Muscle layer of colon (tissue), 2 donors: ENCODE results near the gene LEPROT.

Experiments used
- H3K27ac ChIP-seq: one replicate; pipeline ENCODE4 v1.7.0; 2013; ENCODE audit warnings: low read depth, mild to moderate bottlenecking, low read length, moderate library complexity
- H3K27me3 ChIP-seq, 2 donors: one replicate each; pipeline ENCODE4 v1.7.0; 2013; ENCODE audit warnings: low read length in 2 of 2, mild to moderate bottlenecking in 2 of 2; ENCODE audit not compliant: insufficient read depth in 2 of 2, control insufficient read depth in 1 of 2
- H3K36me3 ChIP-seq: one replicate; pipeline ENCODE4 v1.7.0; 2013; ENCODE audit warnings: mild to moderate bottlenecking, low read length; ENCODE audit not compliant: insufficient read depth
- H3K4me1 ChIP-seq: one replicate; pipeline ENCODE4 v1.7.0; 2013; ENCODE audit warnings: mild to moderate bottlenecking, low read length; ENCODE audit not compliant: insufficient read depth
- H3K4me3 ChIP-seq, 2 donors: one replicate each; pipeline ENCODE4 v1.7.0; 2013; ENCODE audit warnings: low read length in 2 of 2, low read depth in 1 of 2, mild to moderate bottlenecking in 1 of 2, moderate library complexity in 1 of 2
- H3K9ac ChIP-seq: one replicate; pipeline ENCODE4 v1.7.0; 2013; ENCODE audit warnings: low read length
- H3K9me3 ChIP-seq: one replicate; pipeline ENCODE4 v1.7.0; 2013; ENCODE audit warnings: mild to moderate bottlenecking, low read length
- donor health status: abdominal sarcoma.
- donor health status: Adenocarcinoma of cecum.

LEPROT gene

DNA sequence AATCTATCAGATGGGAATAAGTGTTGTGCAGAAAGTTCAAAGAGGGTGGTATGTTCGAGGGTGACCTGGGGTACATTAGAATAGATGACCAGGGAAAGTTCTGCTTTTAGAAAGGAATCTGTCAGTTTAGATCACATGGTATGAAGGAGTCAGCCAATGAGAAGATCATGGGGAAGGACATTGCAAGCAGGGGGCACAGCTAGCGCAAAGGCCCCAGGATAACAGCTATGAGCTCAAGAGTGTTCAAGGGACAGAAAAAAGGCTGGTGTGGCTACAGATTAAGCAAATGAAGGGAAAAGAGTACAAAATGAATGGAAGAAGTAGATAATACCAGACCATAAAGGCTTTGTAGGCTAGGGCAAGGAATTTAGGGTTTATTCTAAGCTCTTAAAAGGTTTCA, 8.6 kb downstream of the LEPROT start:
- Histone ChIP-seq H3K36me3 (peaks cover 50% of the 10 kb centered on the region), H3K27me3 (no peaks in the 10 kb centered on the region), H3K9me3 (no peaks in the 10 kb centered on the region), H3K4me3 (no peak overlapping the region), H3K4me1 (peaks cover 5% of the 10 kb centered on the region), H3K9ac (no peak overlapping the region), H3K27ac (no peak overlapping the region)

- Histone ChIP-seq H3K4me3 (no peak overlapping the region), H3K9me3 (no peaks in the 10 kb centered on the region), H3K27me3 (no peaks in the 10 kb centered on the region), H3K36me3 (peaks cover 54% of the 10 kb centered on the region), H3K4me1 (no peaks in the 10 kb centered on the region), H3K27ac (no peak overlapping the region), H3K9ac (no peak overlapping the region)
Measured at GRCh38 chr1:65429806-65430205, 9.3 kb downstream of the LEPROT start.

- Histone ChIP-seq H3K4me1 (peaks cover 7% of the 10 kb centered on the region), H3K27me3 (no peaks in the 10 kb centered on the region), H3K27ac (no peak overlapping the region), H3K9ac (no peak overlapping the region), H3K9me3 (no peaks in the 10 kb centered on the region), H3K4me3 (no peak overlapping the region), H3K36me3 (peaks cover 45% of the 10 kb centered on the region)
Measured at GRCh38 chr1:65431111-65431705, 10.7 kb downstream of the LEPROT start.

GRCh38 chr1:65432918-65433317, 12.4 kb downstream of the LEPROT start:
- Histone ChIP-seq H3K27me3 (no peaks in the 10 kb centered on the region), H3K9me3 (no peaks in the 10 kb centered on the region), H3K27ac (no peak overlapping the region), H3K4me3 (no peak overlapping the region), H3K4me1 (peaks cover 12% of the 10 kb centered on the region), H3K36me3 (peaks cover 42% of the 10 kb centered on the region), H3K9ac (no peak overlapping the region)

- Histone ChIP-seq H3K27ac (no peak overlapping the region), H3K9ac (no peak overlapping the region), H3K4me3 (no peak overlapping the region), H3K36me3 (peaks cover 32% of the 10 kb centered on the region), H3K9me3 (no peaks in the 10 kb centered on the region), H3K4me1 (peaks cover 12% of the 10 kb centered on the region), H3K27me3 (no peaks in the 10 kb centered on the region)
Measured at GRCh38 chr1:65434255-65434654, 13.8 kb downstream of the LEPROT start.

GRCh38 chr1:65434760-65435159, 14.3 kb downstream of the LEPROT start:
- H3K9me3 ChIP-seq, result no peaks in the 10 kb centered on the region
- H3K36me3 ChIP-seq, result peaks cover 31% of the 10 kb centered on the region
- H3K9ac ChIP-seq, result no peak overlapping the region
- H3K4me1 ChIP-seq, result peaks cover 12% of the 10 kb centered on the region
- H3K27me3 ChIP-seq, result no peaks in the 10 kb centered on the region
- H3K27ac ChIP-seq, result no peak overlapping the region
- no peak overlapping the region for H3K4me3 ChIP-seq

DNA sequence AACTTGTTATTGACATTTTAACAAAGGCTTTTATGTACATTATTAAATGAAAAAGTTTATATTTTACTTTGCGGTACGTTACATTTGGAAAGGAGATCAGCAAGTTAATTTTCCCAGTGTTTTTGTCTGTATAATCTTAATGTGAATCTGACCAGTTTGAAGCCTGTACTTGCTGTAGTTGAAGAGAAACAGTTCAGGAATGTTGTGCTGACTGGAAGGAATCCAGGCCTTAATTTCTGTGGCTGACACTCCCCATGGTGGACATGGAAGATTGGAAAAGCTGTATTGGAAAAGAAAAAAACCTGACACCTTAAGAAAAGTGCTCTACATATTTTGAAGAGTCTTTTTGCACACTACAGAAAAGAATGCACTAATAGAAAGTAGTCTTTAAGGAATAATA, 15.5 kb downstream of the LEPROT start:
- Histone ChIP-seq H3K4me1 (peaks cover 12% of the 10 kb centered on the region), H3K27ac (no peak overlapping the region), H3K9me3 (no peaks in the 10 kb centered on the region), H3K27me3 (no peaks in the 10 kb centered on the region), H3K4me3 (no peak overlapping the region), H3K9ac (no peak overlapping the region), H3K36me3 (peaks cover 21% of the 10 kb centered on the region)

GRCh38 chr1:65437616-65438015, 17.1 kb downstream of the LEPROT start:
- no peaks in the 10 kb centered on the region for H3K9me3 ChIP-seq
- no peak overlapping the region for H3K4me3 ChIP-seq
- H3K36me3 ChIP-seq, result peaks cover 12% of the 10 kb centered on the region
- peaks cover 12% of the 10 kb centered on the region for H3K4me1 ChIP-seq
- no peaks in the 10 kb centered on the region for H3K27me3 ChIP-seq
- no peak overlapping the region for H3K9ac ChIP-seq
- no peak overlapping the region for H3K27ac ChIP-seq

GRCh38 chr1:65440322-65440900, 19.9 kb downstream of the LEPROT start:
- Histone ChIP-seq H3K9ac (no peak overlapping the region), H3K9me3 (no peaks in the 10 kb centered on the region), H3K36me3 (no peaks in the 10 kb centered on the region), H3K4me1 (peaks cover 12% of the 10 kb centered on the region), H3K4me3 (no peak overlapping the region), H3K27ac (no peak overlapping the region), H3K27me3 (no peaks in the 10 kb centered on the region)

GRCh38 chr1:65440915-65441314, 20.4 kb downstream of the LEPROT start:
- no peaks in the 10 kb centered on the region for H3K9me3 ChIP-seq
- H3K27me3 ChIP-seq, result no peaks in the 10 kb centered on the region
- peaks cover 7% of the 10 kb centered on the region for H3K4me1 ChIP-seq
- H3K4me3 ChIP-seq, result no peak overlapping the region
- H3K9ac ChIP-seq, result no peak overlapping the region
- no peak overlapping the region for H3K27ac ChIP-seq
- no peaks in the 10 kb centered on the region for H3K36me3 ChIP-seq

DNA sequence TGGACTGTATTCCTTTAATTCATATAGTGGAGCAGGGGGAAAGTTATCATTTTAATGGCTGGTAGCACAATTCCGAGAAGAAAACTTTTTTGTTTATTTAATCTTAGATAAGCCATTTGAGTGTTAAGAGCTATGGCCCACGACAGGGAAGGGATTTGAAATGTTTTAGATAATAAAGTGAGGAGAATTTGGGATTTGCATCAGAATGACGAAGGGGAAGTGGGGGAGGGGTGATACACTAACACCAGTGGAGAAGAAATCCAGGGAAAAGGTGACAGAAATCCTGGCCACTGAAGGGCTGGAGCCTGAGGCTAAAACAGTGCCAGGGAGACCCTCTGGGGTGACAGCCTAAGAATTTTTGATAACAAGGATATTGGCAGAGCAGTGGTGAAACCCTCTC, 21.0 kb downstream of the LEPROT start:
- H3K36me3 ChIP-seq, result no peaks in the 10 kb centered on the region
- no peak overlapping the region for H3K9ac ChIP-seq
- no peaks in the 10 kb centered on the region for H3K27me3 ChIP-seq
- no peaks in the 10 kb centered on the region for H3K9me3 ChIP-seq
- H3K4me3 ChIP-seq, result no peak overlapping the region
- H3K27ac ChIP-seq, result no peak overlapping the region
- H3K4me1 ChIP-seq, result peaks cover 4% of the 10 kb centered on the region

DNA sequence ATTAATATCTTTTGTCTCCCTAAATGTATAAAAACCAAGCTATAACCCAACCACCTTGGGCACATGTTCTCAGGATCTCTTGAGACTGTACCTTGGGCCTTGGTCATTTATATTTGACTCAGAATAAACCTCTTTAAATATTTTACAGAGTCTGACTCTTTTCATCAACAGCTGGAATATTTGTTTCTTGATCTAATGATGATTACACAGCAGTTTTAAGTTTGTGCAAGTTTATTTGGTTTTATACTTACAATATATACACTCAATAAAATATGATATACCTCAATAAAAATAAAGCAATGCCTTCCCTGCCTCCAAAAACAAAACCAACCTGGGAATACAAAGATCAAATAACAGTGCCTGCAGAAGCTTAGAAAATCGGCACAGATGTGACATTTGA, 22.0 kb downstream of the LEPROT start:
- Histone ChIP-seq H3K27ac (no peak overlapping the region), H3K9ac (no peak overlapping the region), H3K4me1 (no peaks in the 10 kb centered on the region), H3K36me3 (no peaks in the 10 kb centered on the region), H3K4me3 (no peak overlapping the region), H3K9me3 (no peaks in the 10 kb centered on the region), H3K27me3 (no peaks in the 10 kb centered on the region)
